CD14-positive monocyte (primary cell): Measurements from ENCODE around the gene NKPD1. TPM values are rescaled to one million over a fixed set of nuclear protein-coding genes. Genes with fewer than 3 reads are reported as not detected.

Experiments
- DNase-seq, 3 donors: peaks; one replicate each; pipeline ENCODE4 v3.0.0-alpha.2; 2011 to 2022
- H2AFZ ChIP-seq: 2 replicates; pipeline ENCODE4 v1.6.0; 2012; ENCODE audit warnings: mild to moderate bottlenecking, low read depth, low read length, inconsistent platforms; ENCODE audit not compliant: insufficient read depth, poor library complexity, severe bottlenecking
- H3K27ac ChIP-seq, 2 donors: 1 replicate in 1 of 2; 2 replicates in 1 of 2; pipeline ENCODE4 v1.5.1; 2012 to 2013; ENCODE audit warnings: low read length in 2 of 2, control low read depth in 1 of 2, inconsistent platforms in 1 of 2, low read depth in 1 of 2, mild to moderate bottlenecking in 1 of 2
- H3K27me3 ChIP-seq, 2 donors: one replicate each; pipeline versions ENCODE4 v1.6.0 to v1.6.1; 2011 to 2013; ENCODE audit warnings: low read length in 2 of 2; ENCODE audit not compliant: control insufficient read depth in 2 of 2, insufficient read depth in 2 of 2
- H3K36me3 ChIP-seq, 2 donors: replicated peaks in 1 of 2; 1 replicate in 1 of 2; 2 replicates in 1 of 2; pipeline versions ENCODE4 v1.5.1 to v1.6.1; 2012 to 2013; ENCODE audit warnings: low read length in 2 of 2, control low read depth in 1 of 2, inconsistent platforms in 1 of 2, mild to moderate bottlenecking in 1 of 2; ENCODE audit not compliant: insufficient read depth in 2 of 2, control insufficient read depth in 1 of 2
- H3K4me1 ChIP-seq, 2 donors: 1 replicate in 1 of 2; 2 replicates in 1 of 2; pipeline versions ENCODE4 v1.5.1 to v1.6.1; 2012 to 2013; ENCODE audit warnings: low read length in 2 of 2, control low read depth in 1 of 2, inconsistent platforms in 1 of 2, mild to moderate bottlenecking in 1 of 2, moderate library complexity in 1 of 2; ENCODE audit not compliant: insufficient read depth in 2 of 2, control insufficient read depth in 1 of 2
- H3K4me2 ChIP-seq: replicated peaks from 2 replicates; pipeline ENCODE3; 2012; ENCODE audit warnings: low read length, moderate library complexity, mild to moderate bottlenecking; ENCODE audit not compliant: poor library complexity, severe bottlenecking; ENCODE audit errors: extremely low read depth
- H3K4me3 ChIP-seq, 3 experiments: fragments of 200-600 bp in 1 of 3; sonication (generic) in 1 of 3; replicated peaks in 1 of 3; 1 replicate in 2 of 3; 2 replicates in 1 of 3; pipeline ENCODE4 v1.5.1; 2011 to 2013; ENCODE audit warnings: low read length in 3 of 3, mild to moderate bottlenecking in 3 of 3, control low read depth in 2 of 3, low read depth in 2 of 3, inconsistent platforms in 1 of 3, moderate library complexity in 1 of 3
- H3K79me2 ChIP-seq: 2 replicates; pipeline ENCODE4 v1.6.0; 2012; ENCODE audit warnings: mild to moderate bottlenecking, control low read depth, inconsistent platforms, low read length, moderate library complexity; ENCODE audit not compliant: insufficient read depth
- H3K9ac ChIP-seq: 2 replicates; pipeline ENCODE4 v1.6.0; 2017; ENCODE audit warnings: low read length, mild to moderate bottlenecking; ENCODE audit not compliant: insufficient read depth, poor library complexity, severe bottlenecking
- H3K9me3 ChIP-seq, 2 donors: replicated peaks in 1 of 2; 1 replicate in 1 of 2; 2 replicates in 1 of 2; pipeline versions ENCODE4 v1.5.1 to v1.6.1; 2012 to 2013; ENCODE audit warnings: low read length in 2 of 2, control low read depth in 1 of 2; ENCODE audit not compliant: control insufficient read depth in 1 of 2, insufficient read depth in 1 of 2
- H4K20me1 ChIP-seq: 2 replicates; pipeline ENCODE4 v1.6.0; 2012; ENCODE audit warnings: mild to moderate bottlenecking, low read length, control low read depth, moderate library complexity; ENCODE audit not compliant: insufficient read depth
- H3K27ac Mint-ChIP-seq, 7 donors: one replicate each; pipeline ENCODE4 v1.8.0; 2020; ENCODE audit warnings: mild to moderate bottlenecking in 7 of 7, mixed read lengths in 7 of 7, moderate library complexity in 6 of 7, inconsistent platforms in 2 of 7
- H3K27me3 Mint-ChIP-seq, 3 donors: one replicate each; pipeline ENCODE4 v1.8.0; 2021 to 2022; ENCODE audit warnings: low read depth in 3 of 3, mild to moderate bottlenecking in 3 of 3, mixed read lengths in 3 of 3, moderate library complexity in 3 of 3, inconsistent platforms in 1 of 3
- H3K36me3 Mint-ChIP-seq, 2 donors: one replicate each; pipeline ENCODE4 v1.8.0; 2020; ENCODE audit warnings: mixed read lengths in 2 of 2, inconsistent platforms in 1 of 2, mild to moderate bottlenecking in 1 of 2
- H3K4me1 Mint-ChIP-seq: one replicate; pipeline ENCODE4 v1.8.0; 2020; ENCODE audit warnings: mild to moderate bottlenecking, mixed read lengths
- H3K4me3 Mint-ChIP-seq, 2 donors: one replicate each; pipeline ENCODE4 v1.8.0; 2020; ENCODE audit warnings: mild to moderate bottlenecking in 2 of 2, mixed read lengths in 2 of 2, moderate library complexity in 1 of 2
- H3K9me3 Mint-ChIP-seq, 7 donors: one replicate each; pipeline ENCODE4 v1.8.0; 2020 to 2022; ENCODE audit warnings: mixed read lengths in 7 of 7, mild to moderate bottlenecking in 6 of 7, moderate library complexity in 6 of 7, inconsistent platforms in 2 of 7
- WGBS: methylation state at CpG from one replicate; pipeline ENCODE4 v1.1.5; 2013; ENCODE audit warnings: missing lambda C conversion rate; ENCODE audit not compliant: insufficient coverage; 5-methylcytosine and 5-hydroxymethylcytosine counted together
- intact Hi-C, 2 donors: fragments of 100-400 bp; cut with micrococcal nuclease; formaldehyde crosslinking; loops; one replicate each; pipeline versions ENCODE4 v1.15.0 to v1.15.1; 2023
- polyA plus RNA-seq, 3 donors: library from polyadenylated mRNA; depleted of rRNA in 1 of 3; unstranded in 2 of 3; stranded (reverse) in 1 of 3; fragments of 300-500 nt in 2 of 3; fragments of >200 nt in 1 of 3; fragmentation: Illumina TruSeq in 2 of 3; gene quantifications; 1 replicate in 2 of 3; 2 replicates in 1 of 3; pipeline ENCODE4 v1.2.3, GENCODE V29; 2012 to 2021
- TF ChIP-seq, protein P1 (sequence below): fragments of 200-600 bp; IDR thresholded peaks from one replicate; pipeline ENCODE4 v1.8.0; 2022; ENCODE audit warnings: antibody characterized with exemption, mild to moderate bottlenecking

Gene NKPD1
- polyA plus RNA-seq, 3 donors: 0.11 TPM; not detected in 2

- H3K9me3 ChIP-seq: no peaks in the 10 kb centered on the region
- no peaks in the 10 kb centered on the region for H3K36me3 Mint-ChIP-seq
- TF ChIP-seq, protein P1, sequence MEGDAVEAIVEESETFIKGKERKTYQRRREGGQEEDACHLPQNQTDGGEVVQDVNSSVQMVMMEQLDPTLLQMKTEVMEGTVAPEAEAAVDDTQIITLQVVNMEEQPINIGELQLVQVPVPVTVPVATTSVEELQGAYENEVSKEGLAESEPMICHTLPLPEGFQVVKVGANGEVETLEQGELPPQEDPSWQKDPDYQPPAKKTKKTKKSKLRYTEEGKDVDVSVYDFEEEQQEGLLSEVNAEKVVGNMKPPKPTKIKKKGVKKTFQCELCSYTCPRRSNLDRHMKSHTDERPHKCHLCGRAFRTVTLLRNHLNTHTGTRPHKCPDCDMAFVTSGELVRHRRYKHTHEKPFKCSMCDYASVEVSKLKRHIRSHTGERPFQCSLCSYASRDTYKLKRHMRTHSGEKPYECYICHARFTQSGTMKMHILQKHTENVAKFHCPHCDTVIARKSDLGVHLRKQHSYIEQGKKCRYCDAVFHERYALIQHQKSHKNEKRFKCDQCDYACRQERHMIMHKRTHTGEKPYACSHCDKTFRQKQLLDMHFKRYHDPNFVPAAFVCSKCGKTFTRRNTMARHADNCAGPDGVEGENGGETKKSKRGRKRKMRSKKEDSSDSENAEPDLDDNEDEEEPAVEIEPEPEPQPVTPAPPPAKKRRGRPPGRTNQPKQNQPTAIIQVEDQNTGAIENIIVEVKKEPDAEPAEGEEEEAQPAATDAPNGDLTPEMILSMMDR: no peak
- WGBS: 33% methylated on average over 1 of the region's 4 CpGs
- no peaks in the 10 kb centered on the region for H3K9me3 Mint-ChIP-seq
- no peak overlapping the region for H2AFZ ChIP-seq
- no peak overlapping the region for H3K4me2 ChIP-seq
- H3K27ac ChIP-seq: no peak overlapping the region
- no peaks in the 10 kb centered on the region for H4K20me1 ChIP-seq
- intact Hi-C loops: no loop called here
- peaks cover 13 to 15% of the 10 kb centered on the region in 2 donors for H3K4me1 ChIP-seq
- peaks cover 28% of the 10 kb centered on the region for H3K4me1 Mint-ChIP-seq
- no peak overlapping the region for H3K27ac Mint-ChIP-seq
- no peak overlapping the region for H3K9ac ChIP-seq
- peak in 1 of 3 donors; percentile 1 for DNase-seq
- H3K4me3 Mint-ChIP-seq: no peak overlapping the region
- peaks cover 6% of the 10 kb centered on the region for H3K79me2 ChIP-seq
- H3K4me3 ChIP-seq: no peak overlapping the region
- H3K27me3 Mint-ChIP-seq: peaks cover 0 to 2% (median 1%) of the 10 kb centered on the region in 3 donors
- H3K36me3 ChIP-seq: no peaks in the 10 kb centered on the region
- no peaks in the 10 kb centered on the region for H3K27me3 ChIP-seq
Observed at GRCh38 chr19:45172173-45172572, 11.4 kb upstream of the NKPD1 start.

DNA sequence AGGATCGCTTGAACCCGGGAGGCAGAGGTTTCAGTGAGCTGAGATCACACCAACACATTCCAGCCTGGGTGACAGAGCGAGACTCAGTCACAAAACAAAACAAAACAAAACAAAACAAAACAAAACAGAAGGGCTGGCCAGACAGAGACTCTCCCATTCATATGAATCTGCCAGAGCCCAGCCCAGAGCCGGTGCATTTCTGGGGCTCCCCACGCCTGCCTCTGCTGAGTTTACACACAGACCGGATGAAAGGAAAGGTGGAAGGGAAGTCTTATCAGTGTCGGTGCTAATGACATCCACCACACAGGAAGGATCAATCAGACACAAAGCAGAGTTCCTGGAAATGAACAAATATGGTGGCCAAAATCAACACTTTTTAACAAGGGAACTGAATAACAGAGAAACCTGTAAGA is 10.4 kb upstream of the NKPD1 start:
- TF ChIP-seq, protein P1: no peak
- Histone ChIP-seq H3K9ac (no peak overlapping the region), H3K27me3 (no peaks in the 10 kb centered on the region), H3K4me3 (no peak overlapping the region), H2AFZ (no peak overlapping the region), H3K27ac (no peak overlapping the region), H3K36me3 (no peaks in the 10 kb centered on the region), H3K9me3 (no peaks in the 10 kb centered on the region), H3K4me2 (no peak overlapping the region), H3K4me1 (peaks cover 8% of the 10 kb centered on the region in 2 donors), H3K79me2 (no peaks in the 10 kb centered on the region), H4K20me1 (no peaks in the 10 kb centered on the region)
- Mint-ChIP-seq H3K27me3 (peaks cover 0 to 2% (median 1%) of the 10 kb centered on the region in 3 donors), H3K36me3 (peaks cover 0 to 3% of the 10 kb centered on the region in 2 donors), H3K4me3 (no peak overlapping the region), H3K4me1 (peaks cover 30% of the 10 kb centered on the region), H3K9me3 (no peaks in the 10 kb centered on the region), H3K27ac (peak overlapping the region in 1 of 7 donors; percentile 4)
- 86% methylated on average over 3 of the region's 7 CpGs for WGBS
- intact Hi-C loops: no loop called here
- DNase-seq: no peak
